Liver (tissue), 9 donors: ENCODE data around the gene SMAD6. TPM values are rescaled to one million over a fixed set of nuclear protein-coding genes. Genes with fewer than 3 reads are reported as not detected.

Experiments
- DNase-seq: peaks from one replicate; pipeline ENCODE4 v3.0.0-alpha.2; 2017; ENCODE audit warnings: low spot score
- H3K27ac ChIP-seq, 2 donors: one replicate each; pipeline ENCODE4 v1.7.0; 2013; ENCODE audit warnings: inconsistent platforms in 2 of 2, low read length in 2 of 2, control low read depth in 1 of 2, low read depth in 1 of 2, mild to moderate bottlenecking in 1 of 2
- H3K27me3 ChIP-seq, 4 donors: one replicate each; pipeline versions ENCODE4 v1.6.1 to v1.7.0; 2013; ENCODE audit warnings: low read length in 3 of 4, inconsistent platforms in 1 of 4, mild to moderate bottlenecking in 1 of 4, moderate library complexity in 1 of 4; ENCODE audit not compliant: control insufficient read depth in 4 of 4, insufficient read depth in 4 of 4
- H3K36me3 ChIP-seq, 4 donors: one replicate each; pipeline versions ENCODE4 v1.6.1 to v1.7.0; 2013; ENCODE audit warnings: low read length in 3 of 4, mild to moderate bottlenecking in 3 of 4, low read depth in 1 of 4, moderate library complexity in 1 of 4; ENCODE audit not compliant: control insufficient read depth in 4 of 4, insufficient read depth in 3 of 4
- H3K4me1 ChIP-seq, 4 donors: one replicate each; pipeline versions ENCODE4 v1.6.1 to v1.7.0; 2013; ENCODE audit warnings: low read length in 3 of 4, mild to moderate bottlenecking in 3 of 4, moderate library complexity in 1 of 4; ENCODE audit not compliant: control insufficient read depth in 4 of 4, insufficient read depth in 4 of 4
- H3K4me3 ChIP-seq, 3 donors: one replicate each; pipeline versions ENCODE4 v1.6.1 to v1.7.0; 2013; ENCODE audit warnings: low read length in 3 of 3, control low read depth in 1 of 3, low read depth in 1 of 3, mild to moderate bottlenecking in 1 of 3
- H3K9ac ChIP-seq, 2 donors: one replicate each; pipeline ENCODE4 v1.7.0; 2013; ENCODE audit warnings: low read length in 2 of 2, mild to moderate bottlenecking in 2 of 2, moderate library complexity in 2 of 2, control low read depth in 1 of 2, low read depth in 1 of 2
- H3K9me3 ChIP-seq, 4 donors: one replicate each; pipeline versions ENCODE4 v1.6.1 to v1.7.0; 2013; ENCODE audit warnings: low read length in 3 of 4; ENCODE audit not compliant: control insufficient read depth in 4 of 4
- EGR1 ChIP-seq, 2 donors: IDR thresholded peaks; 2 replicates each; pipeline ENCODE4 v1.6.1; 2016 to 2018; ENCODE audit warnings: antibody characterized with exemption in 2 of 2, low read depth in 2 of 2
- FOXA2 ChIP-seq: IDR thresholded peaks from 2 replicates; pipeline ENCODE4 v1.6.1; 2016; ENCODE audit warnings: antibody characterized with exemption
- GABPA ChIP-seq, 2 donors: IDR thresholded peaks in 1 of 2; conservative IDR thresholded peaks in 1 of 2; 2 replicates each; pipeline ENCODE4 v1.6.1; 2016; ENCODE audit warnings: antibody characterized with exemption in 2 of 2, mild to moderate bottlenecking in 1 of 2, moderate library complexity in 1 of 2
- HNF4G ChIP-seq: IDR thresholded peaks from 2 replicates; pipeline ENCODE4 v1.6.1; 2016; ENCODE audit warnings: antibody characterized with exemption
- JUND ChIP-seq, 2 donors: IDR thresholded peaks; 2 replicates each; pipeline ENCODE4 v1.6.1; 2016; ENCODE audit warnings: antibody characterized with exemption in 2 of 2
- NR2F2 ChIP-seq: IDR thresholded peaks from 2 replicates; pipeline ENCODE4 v1.6.1; 2016; ENCODE audit warnings: antibody characterized with exemption
- RAD21 ChIP-seq, 2 donors: IDR thresholded peaks; 2 replicates each; pipeline ENCODE4 v1.6.1; 2016; ENCODE audit warnings: antibody characterized with exemption in 2 of 2, mild to moderate bottlenecking in 2 of 2
- RXRA ChIP-seq, 2 donors: IDR thresholded peaks; 2 replicates each; pipeline ENCODE4 v1.6.1; 2017 to 2018; ENCODE audit warnings: antibody characterized with exemption in 2 of 2, mild to moderate bottlenecking in 1 of 2
- SP1 ChIP-seq: IDR thresholded peaks from 2 replicates; pipeline ENCODE4 v1.6.1; 2018; ENCODE audit warnings: antibody characterized with exemption, mild to moderate bottlenecking
- TAF1 ChIP-seq: conservative IDR thresholded peaks from 2 replicates; pipeline ENCODE4 v1.6.1; 2016; ENCODE audit warnings: antibody characterized with exemption, mild to moderate bottlenecking
- ZBTB33 ChIP-seq: IDR thresholded peaks from 2 replicates; pipeline ENCODE4 v1.6.1; 2016; ENCODE audit warnings: antibody characterized with exemption
- WGBS: extraction: QIAGEN DNeasy Blood & Tissue Kit; methylation state at CpG from one replicate; pipeline ENCODE4 v1.1.7; 2013; 5-methylcytosine and 5-hydroxymethylcytosine counted together
- polyA plus RNA-seq, 2 donors: library from polyadenylated mRNA; stranded (reverse) in 1 of 2; unstranded in 1 of 2; fragments of 200-250 nt in 1 of 2; fragments of >200 nt in 1 of 2; fragmentation: Nextera tagmentation in 1 of 2; extraction: Ambion mirVana in 1 of 2; gene quantifications; one replicate each; pipeline versions ENCODE4 v1.2.1 to v1.2.3, GENCODE V29; 2013 to 2015
- total RNA-seq, 2 donors: library from RNA; depleted of rRNA; stranded (reverse); fragments of >200 nt; gene quantifications; one replicate each; pipeline ENCODE4 v1.2.3, GENCODE V29; 2014
- TF ChIP-seq, protein P1 (sequence below): fragments of 150-350 bp; IDR thresholded peaks from 2 replicates; pipeline ENCODE4 v1.5.1; 2017; ENCODE audit warnings: improper control_type of control experiment, low read depth, low read length; ENCODE audit not compliant: missing input control
- TF ChIP-seq, protein P2 (sequence below): IDR thresholded peaks from 2 replicates; pipeline ENCODE4 v1.6.1; 2016; ENCODE audit warnings: antibody characterized with exemption
- TF ChIP-seq, protein P3 (sequence below): IDR thresholded peaks from 2 replicates; pipeline ENCODE4 v1.6.1; 2016; ENCODE audit warnings: antibody characterized with exemption
- donor health status: healthy.
- donor health status: healthy.
- donor health status: healthy.
- donor health status: healthy.
- donor health status: healthy.

Gene SMAD6
- total and polyA plus RNA-seq, 4 donors, result 1.2 to 15.1 (median 11.0) TPM

DNA sequence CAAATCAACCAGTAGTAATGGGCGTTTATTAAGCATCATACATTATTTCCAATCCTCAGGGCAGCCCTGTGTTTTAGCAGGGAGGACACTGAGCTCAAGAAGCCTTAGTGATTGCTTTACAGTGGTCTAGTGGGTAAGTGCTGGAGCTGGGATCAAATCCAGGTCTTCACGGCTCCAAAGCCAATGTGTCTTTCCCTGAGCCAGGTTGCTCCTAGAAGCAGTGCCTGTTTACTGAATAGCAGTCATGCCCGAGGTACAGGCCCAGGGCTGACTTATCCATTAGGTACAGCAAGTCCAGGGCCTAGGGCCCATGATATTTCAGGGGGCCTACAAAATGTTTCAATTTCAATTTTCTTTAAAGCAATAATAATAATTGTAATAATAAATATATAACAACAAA is 9.6 kb upstream of the SMAD6 start (continued):
- TF ChIP-seq, protein P1, sequence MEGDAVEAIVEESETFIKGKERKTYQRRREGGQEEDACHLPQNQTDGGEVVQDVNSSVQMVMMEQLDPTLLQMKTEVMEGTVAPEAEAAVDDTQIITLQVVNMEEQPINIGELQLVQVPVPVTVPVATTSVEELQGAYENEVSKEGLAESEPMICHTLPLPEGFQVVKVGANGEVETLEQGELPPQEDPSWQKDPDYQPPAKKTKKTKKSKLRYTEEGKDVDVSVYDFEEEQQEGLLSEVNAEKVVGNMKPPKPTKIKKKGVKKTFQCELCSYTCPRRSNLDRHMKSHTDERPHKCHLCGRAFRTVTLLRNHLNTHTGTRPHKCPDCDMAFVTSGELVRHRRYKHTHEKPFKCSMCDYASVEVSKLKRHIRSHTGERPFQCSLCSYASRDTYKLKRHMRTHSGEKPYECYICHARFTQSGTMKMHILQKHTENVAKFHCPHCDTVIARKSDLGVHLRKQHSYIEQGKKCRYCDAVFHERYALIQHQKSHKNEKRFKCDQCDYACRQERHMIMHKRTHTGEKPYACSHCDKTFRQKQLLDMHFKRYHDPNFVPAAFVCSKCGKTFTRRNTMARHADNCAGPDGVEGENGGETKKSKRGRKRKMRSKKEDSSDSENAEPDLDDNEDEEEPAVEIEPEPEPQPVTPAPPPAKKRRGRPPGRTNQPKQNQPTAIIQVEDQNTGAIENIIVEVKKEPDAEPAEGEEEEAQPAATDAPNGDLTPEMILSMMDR, result no peak
- no peak for TF ChIP-seq ZBTB33
- TF ChIP-seq GABPA (IDR thresholded peaks at IDR 0.05 in 1 of 2, conservative IDR thresholded peaks at IDR 0.05 in 1 of 2), result no peak
- no peak for TF ChIP-seq RXRA (IDR thresholded peaks at IDR 0.05)
- TF ChIP-seq, protein P2, sequence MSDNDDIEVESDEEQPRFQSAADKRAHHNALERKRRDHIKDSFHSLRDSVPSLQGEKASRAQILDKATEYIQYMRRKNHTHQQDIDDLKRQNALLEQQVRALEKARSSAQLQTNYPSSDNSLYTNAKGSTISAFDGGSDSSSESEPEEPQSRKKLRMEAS, result no peak
- TF ChIP-seq RAD21 (IDR thresholded peaks at IDR 0.05), result no peak

DNA sequence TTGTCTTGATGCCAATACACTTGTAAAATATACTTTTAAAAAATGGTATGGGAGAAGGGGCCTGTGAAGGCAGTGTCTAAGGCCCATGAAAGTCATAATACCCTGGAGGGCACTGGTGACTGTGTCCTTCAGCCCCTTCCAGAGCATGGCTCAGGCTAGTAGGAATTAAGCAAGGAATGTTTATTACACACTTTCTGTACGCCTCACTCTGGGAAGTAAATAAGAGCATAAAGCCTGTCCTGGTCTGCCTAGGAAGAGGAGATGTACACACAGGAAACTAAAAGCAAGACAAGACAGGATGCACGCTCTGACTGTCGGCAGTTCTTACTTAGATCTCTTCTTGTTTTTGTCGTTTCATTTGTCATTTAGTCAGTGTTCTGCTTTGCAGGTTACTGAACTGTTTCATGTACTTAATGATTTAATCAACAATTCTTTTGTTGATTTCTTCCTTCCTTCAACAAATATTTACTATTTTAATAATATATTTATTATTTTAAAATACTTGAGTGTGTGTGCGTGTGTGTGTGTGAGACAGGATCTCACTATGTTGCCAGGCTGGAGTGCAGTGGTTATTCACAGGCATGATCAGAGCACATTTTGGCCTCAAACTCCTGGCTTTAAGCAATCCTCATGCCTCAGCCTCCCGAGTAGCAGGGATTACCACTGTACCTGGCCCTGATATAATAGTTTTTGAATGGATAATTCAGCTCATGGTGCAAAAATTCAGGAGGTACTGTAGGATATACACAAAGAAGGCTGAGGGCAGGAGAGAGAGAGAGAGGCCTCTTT is 9.0 kb upstream of the SMAD6 start:
- no peak for TF ChIP-seq TAF1
- TF ChIP-seq JUND (IDR thresholded peaks at IDR 0.05), result no peak
- TF ChIP-seq EGR1 (IDR thresholded peaks at IDR 0.05; ENCODE audit: low read depth in 2 of 2), result no peak
- TF ChIP-seq, protein P2, result no peak
- TF ChIP-seq, protein P3, sequence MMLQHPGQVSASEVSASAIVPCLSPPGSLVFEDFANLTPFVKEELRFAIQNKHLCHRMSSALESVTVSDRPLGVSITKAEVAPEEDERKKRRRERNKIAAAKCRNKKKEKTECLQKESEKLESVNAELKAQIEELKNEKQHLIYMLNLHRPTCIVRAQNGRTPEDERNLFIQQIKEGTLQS, result no peak
- no peak for TF ChIP-seq HNF4G
- TF ChIP-seq RXRA (IDR thresholded peaks at IDR 0.05), result no peak
- no peak for TF ChIP-seq SP1
- TF ChIP-seq GABPA (IDR thresholded peaks at IDR 0.05 in 1 of 2, conservative IDR thresholded peaks at IDR 0.05 in 1 of 2), result no peak
- TF ChIP-seq NR2F2, result no peak
- TF ChIP-seq FOXA2, result no peak
- TF ChIP-seq ZBTB33, result no peak
- no peak overlapping the region for H3K9ac ChIP-seq
- WGBS, result 80% methylated on average over 6 of the region's 6 CpGs
- H3K36me3 ChIP-seq, result no peaks in the 10 kb centered on the region
- no peak for DNase-seq
- H3K4me3 ChIP-seq, result no peak overlapping the region
- H3K27me3 ChIP-seq, result no peaks in the 10 kb centered on the region
- H3K27ac ChIP-seq, result no peak overlapping the region
- H3K9me3 ChIP-seq, result no peaks in the 10 kb centered on the region
- peaks cover 0 to under 1% (median 0%) of the 10 kb centered on the region in 4 donors for H3K4me1 ChIP-seq
